ENCODE results near the gene BFSP1.

DNA sequence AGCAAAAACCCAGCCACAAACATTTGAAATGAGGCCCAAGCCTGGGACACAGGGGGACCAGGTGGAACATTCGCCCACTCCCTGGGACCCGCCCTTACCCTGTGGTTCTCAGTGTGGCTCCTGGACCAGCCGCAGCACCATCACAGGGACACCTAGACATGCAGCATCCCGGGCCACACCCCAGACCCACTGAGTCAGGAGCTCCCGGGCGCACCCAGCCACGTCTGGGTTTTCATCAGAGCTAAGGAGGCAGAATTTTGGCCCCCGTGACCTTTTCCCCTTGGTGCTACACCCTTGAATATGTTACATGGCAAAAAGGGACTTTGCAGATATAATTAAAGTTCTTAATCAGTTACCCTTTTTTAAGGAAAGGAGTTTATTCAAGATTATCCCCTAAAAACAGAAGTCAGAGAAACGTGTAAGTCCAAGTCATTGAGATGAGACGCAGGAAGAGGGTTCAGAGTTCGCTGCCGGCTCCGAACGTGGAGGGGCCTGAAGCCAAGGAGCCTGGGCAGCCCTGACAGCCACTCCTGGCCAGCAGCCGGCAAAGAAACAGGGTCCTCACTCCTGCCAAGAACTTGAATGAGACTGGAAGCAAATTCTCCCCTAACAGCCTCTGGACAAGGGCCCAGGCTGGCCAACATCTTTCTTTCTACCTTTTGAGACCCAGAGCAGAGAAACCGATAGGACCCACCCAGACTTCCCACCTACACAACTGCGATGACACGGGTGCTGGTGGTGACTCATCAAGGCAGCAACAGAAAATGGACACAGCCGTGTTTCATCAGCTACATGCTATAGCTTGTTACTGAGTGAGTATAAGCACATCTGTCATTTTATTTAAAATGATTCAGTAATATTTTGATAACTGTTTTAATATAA, 25.3 kb downstream of the BFSP1 start:
- TF ChIP-seq GATA2 (IDR thresholded peaks at IDR 0.05; ENCODE audit: insufficient read depth, insufficient read length, low read depth, low read length), result no peak
- TF ChIP-seq, protein P1, sequence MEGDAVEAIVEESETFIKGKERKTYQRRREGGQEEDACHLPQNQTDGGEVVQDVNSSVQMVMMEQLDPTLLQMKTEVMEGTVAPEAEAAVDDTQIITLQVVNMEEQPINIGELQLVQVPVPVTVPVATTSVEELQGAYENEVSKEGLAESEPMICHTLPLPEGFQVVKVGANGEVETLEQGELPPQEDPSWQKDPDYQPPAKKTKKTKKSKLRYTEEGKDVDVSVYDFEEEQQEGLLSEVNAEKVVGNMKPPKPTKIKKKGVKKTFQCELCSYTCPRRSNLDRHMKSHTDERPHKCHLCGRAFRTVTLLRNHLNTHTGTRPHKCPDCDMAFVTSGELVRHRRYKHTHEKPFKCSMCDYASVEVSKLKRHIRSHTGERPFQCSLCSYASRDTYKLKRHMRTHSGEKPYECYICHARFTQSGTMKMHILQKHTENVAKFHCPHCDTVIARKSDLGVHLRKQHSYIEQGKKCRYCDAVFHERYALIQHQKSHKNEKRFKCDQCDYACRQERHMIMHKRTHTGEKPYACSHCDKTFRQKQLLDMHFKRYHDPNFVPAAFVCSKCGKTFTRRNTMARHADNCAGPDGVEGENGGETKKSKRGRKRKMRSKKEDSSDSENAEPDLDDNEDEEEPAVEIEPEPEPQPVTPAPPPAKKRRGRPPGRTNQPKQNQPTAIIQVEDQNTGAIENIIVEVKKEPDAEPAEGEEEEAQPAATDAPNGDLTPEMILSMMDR (IDR thresholded peaks at IDR 0.05; ENCODE audit: extremely low read depth in 1 of 2, insufficient read depth in 1 of 2, low read depth in 1 of 2, low read length in 2 of 2), result no peak
- peak; percentile 18 for TF ChIP-seq FOS (IDR thresholded peaks at IDR 0.05; ENCODE audit: borderline replicate concordance, insufficient read depth, low read length)
- TF ChIP-seq POLR2A (IDR thresholded peaks at IDR 0.05; ENCODE audit: low read depth, low read length), result no peak
- TF ChIP-seq POLR2AphosphoS5 (IDR thresholded peaks at IDR 0.05; ENCODE audit: insufficient read depth, low read depth, low read length), result no peak
- TF ChIP-seq EZH2 (IDR thresholded peaks at IDR 0.05; ENCODE audit: borderline replicate concordance, low read depth, low read length, severe bottlenecking), result no peak
- no peak for TF ChIP-seq MYC (IDR thresholded peaks at IDR 0.05; ENCODE audit: low read depth, low read length)

Measured in endothelial cell of umbilical vein (primary cell).